IPS-15b (cell line): ENCODE measurements around the gene CCIN.
"Not testable (repeated sequence)": the region's sequence is repeated elsewhere in the genome, so short reads cannot be mapped to it uniquely, and the experiment has no call there.

ENCODE experiments used
- H3K27me3 ChIP-seq: one replicate; pipeline ENCODE4 v1.6.1; 2013; ENCODE audit warnings: low read length; ENCODE audit not compliant: control insufficient read depth, insufficient read depth
- H3K36me3 ChIP-seq: one replicate; pipeline ENCODE4 v1.6.1; 2013; ENCODE audit warnings: low read length; ENCODE audit not compliant: control insufficient read depth, insufficient read depth
- H3K4me1 ChIP-seq: one replicate; pipeline ENCODE4 v1.6.1; 2013; ENCODE audit warnings: mild to moderate bottlenecking, low read length; ENCODE audit not compliant: control insufficient read depth, insufficient read depth
- H3K4me3 ChIP-seq: one replicate; pipeline ENCODE4 v1.5.1; 2013; ENCODE audit warnings: low read depth, low read length
- H3K9ac ChIP-seq: one replicate; pipeline ENCODE4 v1.6.1; 2013; ENCODE audit warnings: low read depth, mild to moderate bottlenecking, low read length
- H3K9me3 ChIP-seq: one replicate; pipeline ENCODE4 v1.6.1; 2013; ENCODE audit warnings: mild to moderate bottlenecking, low read length; ENCODE audit not compliant: control insufficient read depth, insufficient read depth

Gene CCIN

DNA sequence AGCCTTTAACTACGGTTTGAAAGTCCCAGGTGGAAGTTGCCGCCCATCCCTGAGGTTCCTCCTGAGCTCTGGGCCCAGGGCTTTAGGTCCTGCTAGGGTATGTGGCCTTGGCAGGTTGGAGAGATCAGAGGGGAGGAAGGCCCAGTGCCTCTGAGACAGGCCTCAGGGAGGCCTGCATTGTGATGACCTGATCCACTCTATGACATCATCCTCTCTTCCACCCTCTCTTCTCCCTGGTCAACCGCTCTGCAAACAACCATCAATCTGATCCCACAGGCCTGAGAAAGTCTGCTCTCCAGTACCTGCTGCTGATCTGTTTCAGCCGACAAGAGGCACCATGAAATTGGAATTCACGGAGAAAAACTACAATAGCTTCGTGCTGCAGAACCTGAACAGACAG lies at the start of gene CCIN:
CCIN (plus strand) TSS at position 223 of the 400 bp plus-strand sequence; CDS start at position 338, 115 bp downstream.
- no peaks in the 10 kb centered on the region for H3K36me3 ChIP-seq
- H3K9me3 ChIP-seq = no peaks in the 10 kb centered on the region
- no peak within 1 kb of the TSS for H3K4me3 ChIP-seq
- H3K27me3 ChIP-seq = peaks cover 4% of the 10 kb centered on the region
- no peak within 1 kb of the TSS for H3K9ac ChIP-seq
- H3K4me1 ChIP-seq = peaks cover 5% of the 10 kb centered on the region

DNA sequence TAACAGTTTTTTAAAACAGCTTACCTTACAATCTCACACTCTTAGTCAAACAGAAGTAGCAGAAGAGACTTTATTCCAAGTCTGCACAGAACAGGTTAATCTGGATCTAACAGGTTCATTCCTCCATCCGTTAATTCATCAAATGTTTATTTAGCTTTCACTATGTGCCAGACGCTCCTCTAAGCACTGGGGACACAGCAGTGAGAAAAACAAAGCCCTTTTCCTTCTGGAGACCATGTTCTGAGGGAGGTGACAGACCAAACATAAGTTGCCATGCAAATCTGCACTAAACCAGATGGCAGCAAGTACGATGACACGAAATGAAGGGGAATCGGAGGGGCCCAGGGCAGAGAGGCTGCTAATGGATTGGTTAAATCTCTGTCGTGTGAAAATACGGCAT lies 49.7 kb upstream of the CCIN start:
- H3K4me1 ChIP-seq = no peaks in the 10 kb centered on the region
- H3K9me3 ChIP-seq = no peaks in the 10 kb centered on the region
- H3K4me3 ChIP-seq = no peak overlapping the region
- H3K9ac ChIP-seq = no peak overlapping the region
- H3K27me3 ChIP-seq = no peaks in the 10 kb centered on the region
- no peaks in the 10 kb centered on the region for H3K36me3 ChIP-seq

DNA sequence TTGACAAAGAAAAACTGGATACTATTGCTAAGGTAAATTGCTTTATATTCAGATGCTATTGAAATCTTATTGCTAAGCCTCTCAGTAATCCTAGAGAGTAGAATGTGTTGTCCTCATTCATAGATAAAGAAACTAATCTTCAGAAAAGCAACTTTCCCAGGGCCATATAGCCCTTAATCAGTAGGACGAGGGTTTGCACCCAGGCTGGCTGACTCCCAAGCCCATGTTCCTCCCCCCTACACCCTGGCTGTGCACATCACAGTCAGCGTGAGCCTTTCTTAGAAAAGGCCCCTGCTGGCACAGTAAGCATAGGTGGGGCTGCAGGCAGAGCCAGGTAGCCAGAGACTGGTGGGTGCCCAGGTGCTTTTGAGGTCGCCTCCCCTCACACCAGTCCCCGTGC lies 48.5 kb upstream of the CCIN start:
- H3K9ac ChIP-seq = no peak overlapping the region
- no peaks in the 10 kb centered on the region for H3K4me1 ChIP-seq
- H3K9me3 ChIP-seq = no peaks in the 10 kb centered on the region
- no peak overlapping the region for H3K4me3 ChIP-seq
- no peaks in the 10 kb centered on the region for H3K27me3 ChIP-seq
- no peaks in the 10 kb centered on the region for H3K36me3 ChIP-seq

DNA sequence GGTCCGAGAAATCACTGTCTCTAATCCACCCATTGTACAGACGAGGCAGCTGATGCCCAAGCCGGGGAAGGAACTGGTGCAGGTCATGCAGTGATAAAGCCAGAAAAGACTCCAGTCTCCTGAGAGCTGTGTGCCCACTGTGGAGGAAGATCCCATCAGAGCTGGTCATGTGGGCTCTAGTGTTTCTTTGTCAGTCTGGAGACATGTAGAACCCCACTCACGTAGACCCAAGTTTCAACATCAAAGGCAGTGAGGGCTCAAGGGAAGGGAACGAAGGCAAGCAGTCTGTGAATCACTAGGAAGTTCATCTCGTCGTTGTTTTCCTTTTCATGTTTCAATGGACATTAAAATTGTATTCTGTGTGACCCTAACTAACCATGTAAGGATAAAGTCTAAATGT lies 47.2 kb upstream of the CCIN start:
- no peak overlapping the region for H3K4me3 ChIP-seq
- no peaks in the 10 kb centered on the region for H3K36me3 ChIP-seq
- H3K4me1 ChIP-seq = peaks cover 2% of the 10 kb centered on the region
- H3K9ac ChIP-seq = no peak overlapping the region
- H3K27me3 ChIP-seq = no peaks in the 10 kb centered on the region
- H3K9me3 ChIP-seq = no peaks in the 10 kb centered on the region

DNA sequence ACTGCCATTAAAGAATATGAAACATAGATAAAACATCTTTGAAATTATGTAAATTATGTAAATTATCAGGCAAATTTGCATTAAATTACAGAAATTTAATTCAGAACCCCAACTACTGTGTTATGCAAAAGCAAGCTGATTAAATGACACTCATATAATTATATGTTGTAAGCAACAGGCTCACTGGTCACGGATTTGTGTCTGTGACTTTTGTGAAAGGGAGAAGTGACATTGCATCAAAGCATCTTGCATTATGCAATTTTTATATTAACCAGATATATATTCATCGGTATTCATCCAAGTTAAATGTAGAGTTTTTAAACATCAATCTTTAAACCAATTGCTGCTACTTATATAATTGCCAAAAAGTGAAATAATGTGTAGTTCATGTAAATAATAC lies 45.7 kb upstream of the CCIN start:
- no peaks in the 10 kb centered on the region for H3K9me3 ChIP-seq
- H3K36me3 ChIP-seq = no peaks in the 10 kb centered on the region
- no peaks in the 10 kb centered on the region for H3K27me3 ChIP-seq
- no peak overlapping the region for H3K9ac ChIP-seq
- peaks cover 2% of the 10 kb centered on the region for H3K4me1 ChIP-seq
- H3K4me3 ChIP-seq = no peak overlapping the region

DNA sequence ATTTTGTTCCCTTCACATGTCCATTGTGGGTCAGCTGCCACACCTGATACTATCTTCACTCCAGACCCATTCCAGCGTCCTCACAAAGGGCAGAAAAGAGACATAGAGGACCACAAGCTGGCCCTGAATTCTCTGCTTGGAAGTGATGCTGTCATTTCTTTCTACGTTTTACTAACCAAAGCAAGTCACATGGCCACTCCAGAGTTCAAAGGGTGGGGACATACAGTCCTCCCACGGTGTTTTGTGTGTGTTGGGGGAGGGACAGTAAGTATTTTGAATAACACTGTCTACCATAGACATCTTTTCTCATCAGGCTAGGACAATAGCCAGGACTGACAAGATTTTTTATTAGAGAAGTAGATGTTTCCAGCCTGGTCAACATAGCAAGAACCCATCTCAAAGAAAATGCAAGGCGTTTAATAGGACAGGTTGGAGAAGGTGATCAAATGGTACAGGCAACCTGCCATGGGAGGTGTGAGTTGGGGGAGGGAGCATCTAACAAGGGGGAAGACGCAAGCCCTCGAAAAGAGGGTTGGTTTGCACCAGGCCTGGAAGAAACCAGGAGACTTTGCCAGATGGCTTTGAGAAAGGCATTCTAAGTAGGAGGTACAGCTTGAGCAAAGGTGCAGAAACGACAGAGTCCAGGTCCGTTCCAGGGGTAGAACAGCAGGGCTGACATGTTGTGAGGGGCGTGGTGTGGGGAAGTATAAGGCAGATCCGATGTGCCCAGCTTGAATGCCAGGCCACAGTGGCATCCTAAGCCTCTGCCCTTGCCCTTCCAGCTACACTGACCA lies 43.9 kb upstream of the CCIN start:
- H3K4me3 ChIP-seq = no peak overlapping the region
- H3K36me3 ChIP-seq = no peaks in the 10 kb centered on the region
- no peaks in the 10 kb centered on the region for H3K27me3 ChIP-seq
- H3K4me1 ChIP-seq = peaks cover 2% of the 10 kb centered on the region
- H3K9ac ChIP-seq = no peak overlapping the region
- H3K9me3 ChIP-seq = no peaks in the 10 kb centered on the region

DNA sequence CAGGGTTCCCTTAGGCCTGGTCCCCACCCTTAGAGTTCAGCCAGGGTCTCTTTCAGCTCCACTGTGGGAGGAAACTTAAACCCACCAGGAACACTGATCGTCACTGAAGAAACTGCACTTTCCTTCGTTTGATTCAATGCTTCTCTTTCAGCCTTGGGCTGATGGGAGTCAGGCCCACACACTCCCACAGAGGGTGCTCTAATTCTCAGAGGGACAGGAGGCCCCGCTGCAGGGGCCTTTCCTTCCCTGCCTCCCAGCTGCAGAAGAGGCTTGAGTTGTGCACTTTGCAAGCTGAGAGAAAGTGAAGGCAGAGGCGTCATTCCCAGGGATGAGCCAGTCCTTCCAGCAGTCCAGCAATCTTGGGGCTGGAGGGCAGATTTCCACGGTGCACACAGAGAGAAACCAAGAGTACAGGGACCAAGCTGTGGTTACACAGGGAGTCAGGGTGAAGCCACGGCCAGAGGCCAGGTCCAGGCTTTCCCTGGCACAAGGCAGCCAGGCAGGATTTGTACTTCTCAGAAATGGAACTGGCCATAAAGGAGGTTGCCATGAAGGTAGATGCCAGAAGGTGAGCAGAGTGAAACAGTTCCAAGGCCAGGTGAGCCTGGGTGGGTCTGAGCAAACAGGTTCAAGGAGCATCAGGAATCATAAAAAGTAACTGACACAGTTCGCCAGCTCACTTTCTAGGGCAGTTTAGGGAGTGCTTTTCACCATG lies 43.0 kb upstream of the CCIN start:
- H3K9ac ChIP-seq = no peak overlapping the region

DNA sequence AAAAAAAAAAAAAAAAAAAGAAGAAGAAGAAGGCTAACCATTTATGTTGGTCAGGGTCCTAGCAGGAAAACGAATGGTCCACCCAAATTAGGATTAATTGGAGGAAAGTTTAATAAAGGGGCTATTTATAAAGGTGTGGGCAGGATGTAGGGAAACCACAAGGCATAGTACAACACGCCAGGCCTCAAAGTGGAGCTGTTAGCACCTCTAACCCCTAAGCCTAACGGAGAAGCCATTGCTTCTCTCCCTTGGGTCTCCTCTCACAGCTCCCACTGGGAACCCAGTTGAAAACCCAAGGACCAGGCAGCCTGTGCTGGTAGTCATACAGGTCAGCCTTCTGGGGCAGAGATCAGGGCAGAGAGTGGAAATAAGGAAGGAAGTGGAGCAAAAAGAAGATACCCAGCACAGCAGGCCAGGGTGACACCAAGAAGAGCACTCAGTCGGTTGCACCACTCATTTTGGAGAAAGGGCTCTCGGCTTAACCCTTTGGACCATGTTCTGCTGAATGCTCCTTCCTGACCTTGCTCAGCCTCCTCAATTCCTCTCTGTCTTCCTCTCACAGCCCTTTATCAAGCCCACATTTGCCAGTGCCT lies 41.4 kb upstream of the CCIN start:
- Histone ChIP-seq H3K4me3 (no peak overlapping the region), H3K9ac (no peak overlapping the region), H3K4me1 (peaks cover 6% of the 10 kb centered on the region), H3K9me3 (no peaks in the 10 kb centered on the region), H3K36me3 (no peaks in the 10 kb centered on the region), H3K27me3 (no peaks in the 10 kb centered on the region)

More for the DNA sequence above, 43.0 kb upstream of the CCIN start:
- Histone ChIP-seq H3K27me3 (no peaks in the 10 kb centered on the region), H3K4me1 (peaks cover 2% of the 10 kb centered on the region), H3K9me3 (no peaks in the 10 kb centered on the region), H3K4me3 (no peak overlapping the region), H3K36me3 (no peaks in the 10 kb centered on the region)

DNA sequence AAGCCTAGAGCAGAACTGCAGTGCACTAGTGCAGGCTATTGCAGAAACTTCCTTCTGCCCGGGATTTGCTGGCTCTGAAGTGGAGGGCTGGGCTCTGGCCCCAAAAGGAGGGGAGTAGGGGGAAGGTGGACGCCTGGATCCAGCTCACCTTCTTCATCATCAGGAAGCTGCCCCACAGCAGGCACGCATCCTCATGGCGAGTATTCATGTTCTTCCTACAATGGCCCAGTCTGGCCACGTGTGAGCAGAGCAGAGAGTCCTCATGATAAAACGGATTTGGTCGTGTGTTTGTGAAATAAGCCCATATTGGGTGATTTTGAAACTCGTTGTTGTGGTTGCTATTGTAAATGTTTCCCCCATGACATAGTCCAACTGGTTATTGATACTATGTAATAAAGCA lies 40.8 kb upstream of the CCIN start:
- Histone ChIP-seq H3K9me3 (no peaks in the 10 kb centered on the region), H3K4me3 (no peak overlapping the region), H3K9ac (no peak overlapping the region), H3K36me3 (no peaks in the 10 kb centered on the region), H3K27me3 (peaks cover 4% of the 10 kb centered on the region), H3K4me1 (peaks cover 6% of the 10 kb centered on the region)

DNA sequence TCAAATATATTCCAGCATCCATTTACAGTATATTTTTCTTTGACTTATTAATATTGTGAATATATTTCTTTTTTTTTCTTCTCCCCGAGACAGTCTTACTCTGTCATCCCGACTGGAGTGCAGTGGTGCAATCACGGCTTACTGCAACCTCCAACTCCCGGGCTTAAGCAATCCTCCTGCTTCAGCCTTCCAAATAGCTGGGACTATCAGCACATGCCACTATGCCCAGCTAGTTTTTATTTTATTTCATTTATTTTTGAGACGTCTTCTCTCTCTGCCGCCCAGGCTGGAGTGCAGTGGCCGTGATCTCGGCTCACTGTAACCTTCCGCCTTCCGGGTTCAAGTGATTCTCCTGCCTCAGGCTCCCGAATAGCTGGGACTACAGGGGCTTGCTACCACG lies 40.0 kb upstream of the CCIN start:
- H3K9me3 ChIP-seq = no peaks in the 10 kb centered on the region
- no peaks in the 10 kb centered on the region for H3K36me3 ChIP-seq
- no peak overlapping the region for H3K4me3 ChIP-seq
- H3K4me1 ChIP-seq = peaks cover 6% of the 10 kb centered on the region
- H3K9ac ChIP-seq = no peak overlapping the region
- H3K27me3 ChIP-seq = peaks cover 10% of the 10 kb centered on the region

DNA sequence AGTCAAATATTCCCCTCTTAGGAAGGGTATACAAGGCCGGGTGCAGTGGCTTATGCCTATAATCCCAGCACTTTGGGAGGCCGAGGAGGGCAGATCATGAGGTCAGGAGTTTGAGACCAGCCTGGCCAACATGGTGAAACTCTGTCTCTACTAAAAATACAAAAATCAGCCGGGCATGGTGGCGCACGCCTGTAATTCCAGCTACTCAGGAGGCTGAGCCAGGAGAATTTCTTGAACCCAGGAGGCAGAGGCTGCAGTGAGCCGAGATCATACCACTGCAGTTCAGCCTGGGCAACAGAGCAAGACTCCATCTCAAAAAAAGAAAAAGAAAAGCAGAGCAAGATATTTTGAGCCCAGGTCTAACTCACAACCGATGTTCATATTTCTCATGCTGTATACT lies 37.5 kb upstream of the CCIN start:
- H3K36me3 ChIP-seq, H3K9me3 ChIP-seq, H3K4me3 ChIP-seq, H3K9ac ChIP-seq, H3K4me1 ChIP-seq: not testable (repeated sequence)
- H3K27me3 ChIP-seq = peaks cover 22% of the 10 kb centered on the region

DNA sequence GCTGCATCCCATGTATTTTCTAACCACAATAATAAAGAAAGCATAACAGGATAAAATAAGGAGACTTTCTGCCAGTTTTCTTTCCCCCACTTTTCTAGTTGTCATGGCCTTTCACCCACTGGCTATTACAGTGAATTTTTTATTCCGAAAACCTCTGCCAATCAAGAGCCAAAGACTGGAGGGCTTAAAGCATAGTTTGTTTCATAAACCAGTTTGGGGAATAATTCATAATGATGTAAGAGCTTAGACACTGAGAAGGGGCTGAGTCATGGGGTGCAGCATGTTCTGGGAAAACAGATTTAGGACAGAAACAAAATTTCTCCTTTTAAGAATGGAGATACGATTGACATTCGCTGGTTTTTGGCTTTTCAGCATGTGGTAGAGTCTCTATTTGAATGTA lies 37.1 kb upstream of the CCIN start:
- Histone ChIP-seq H3K9me3 (no peaks in the 10 kb centered on the region), H3K9ac (no peak overlapping the region), H3K36me3 (no peaks in the 10 kb centered on the region), H3K4me3 (no peak overlapping the region), H3K27me3 (peaks cover 24% of the 10 kb centered on the region), H3K4me1 (peaks cover 9% of the 10 kb centered on the region)
